GM19351 (cell line): Measurements from ENCODE around the gene ASIC3.

Source experiments
- ATAC-seq: cut with Tn5 transposase; IDR thresholded peaks from one replicate; pipeline ENCODE4 v1.9.1; 2021; ENCODE audit warnings: mild to moderate bottlenecking, moderate library complexity; ENCODE audit not compliant: unreplicated experiment

The ASIC3 gene

GRCh38 chr7:151056666-151057505 is 8.6 kb downstream of the ASIC3 start:
- no peak for ATAC-seq

GRCh38 chr7:151057506-151057988 is 9.2 kb downstream of the ASIC3 start, which contains the start of gene CDK5:
Gene CDK5 (minus strand): TSS chr7:151057897. CDS start chr7:151057848, 49 bp downstream.
- ATAC-seq: peak; percentile 10

DNA sequence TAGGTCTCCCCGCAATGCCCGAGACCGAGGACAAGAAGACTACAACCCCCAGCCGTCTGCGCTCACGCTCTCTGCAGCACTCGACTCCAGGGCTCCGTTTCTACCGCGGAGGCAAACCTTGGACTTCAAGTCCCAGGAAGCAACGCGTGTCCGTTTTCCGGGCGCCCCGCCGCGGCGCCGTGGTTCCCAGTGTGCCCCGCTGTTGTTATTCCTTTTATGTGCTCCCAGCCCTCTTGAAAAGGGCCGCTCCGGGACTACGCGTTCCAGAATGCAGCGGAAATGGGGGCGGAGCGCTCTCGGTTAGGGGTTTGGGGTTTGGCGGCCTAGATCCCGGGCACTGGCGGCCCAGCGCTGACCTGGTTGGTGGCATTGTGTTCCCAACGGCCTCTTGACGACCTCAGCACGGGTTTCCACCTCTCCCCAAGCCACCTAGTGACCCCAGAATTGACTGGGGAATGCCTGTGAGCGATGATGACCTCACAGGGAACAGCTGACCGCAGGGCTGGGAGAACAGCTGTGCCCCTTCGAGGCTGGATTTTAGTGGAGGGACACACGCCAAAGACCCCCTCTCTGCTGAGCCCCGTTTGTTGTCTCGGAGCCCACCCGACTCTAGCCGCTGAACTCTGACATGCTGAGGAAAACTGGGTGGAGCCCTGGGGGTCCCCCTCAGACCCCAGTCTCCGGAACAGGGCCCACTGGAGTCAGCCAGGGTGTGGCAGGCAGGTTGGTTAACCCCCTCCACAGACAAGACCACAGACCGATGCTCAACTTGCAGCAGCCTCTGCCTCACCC is 9.9 kb downstream of the ASIC3 start:
- peak; percentile 85 for ATAC-seq

GRCh38 chr7:151058781-151059366 is 10.5 kb downstream of the ASIC3 start:
- no peak for ATAC-seq

DNA sequence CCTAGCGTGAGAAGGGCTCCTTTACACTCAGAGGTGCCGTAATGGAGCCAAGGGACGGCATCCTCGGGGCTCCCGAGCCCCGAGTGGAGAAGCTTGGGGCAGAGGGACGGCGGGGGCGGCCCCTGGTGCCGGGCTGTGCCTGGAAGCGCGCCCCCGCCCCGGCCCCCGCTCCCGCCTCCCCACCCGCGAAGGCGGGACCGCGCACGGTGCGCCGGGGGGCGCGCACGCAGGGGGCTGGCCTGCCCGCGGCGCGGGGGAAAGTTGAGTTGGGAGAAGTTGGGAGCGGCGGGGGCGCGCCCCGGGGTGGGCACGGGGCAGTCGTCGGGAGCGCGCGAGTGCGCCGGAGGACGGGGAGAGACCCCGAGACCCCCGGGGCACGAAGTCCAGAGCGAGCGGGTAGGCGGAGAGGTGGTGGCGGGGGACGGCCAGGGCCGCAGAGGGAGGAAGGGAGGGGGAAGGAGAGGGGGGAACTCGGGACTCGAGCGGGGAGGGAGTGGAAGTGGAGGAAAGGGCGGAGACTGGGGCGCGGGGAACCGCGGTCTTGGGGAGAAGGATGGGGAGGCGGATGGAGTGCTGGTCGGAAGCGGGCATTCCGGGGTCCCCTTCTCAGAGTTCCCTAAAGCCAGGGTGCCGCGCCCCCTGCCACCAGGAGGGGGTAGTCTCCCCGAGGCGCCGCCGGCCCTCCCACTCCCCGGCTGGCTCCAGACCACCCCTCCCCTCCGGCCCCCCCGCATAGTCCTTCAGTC is 11.2 kb downstream of the ASIC3 start, which contains the start of gene SLC4A2:
Gene SLC4A2, plus strand, starts transcription at position 223 of the 746 bp plus-strand sequence. CDS start 2,399 bp downstream, outside the sequence.
- peak; percentile 24 for ATAC-seq

GRCh38 chr7:151060113-151060415 is 11.7 kb downstream of the ASIC3 start:
- no peak for ATAC-seq

GRCh38 chr7:151060416-151061212 is 12.3 kb downstream of the ASIC3 start:
- ATAC-seq: no peak

GRCh38 chr7:151061213-151062110 is 13.1 kb downstream of the ASIC3 start:
- no peak for ATAC-seq

DNA sequence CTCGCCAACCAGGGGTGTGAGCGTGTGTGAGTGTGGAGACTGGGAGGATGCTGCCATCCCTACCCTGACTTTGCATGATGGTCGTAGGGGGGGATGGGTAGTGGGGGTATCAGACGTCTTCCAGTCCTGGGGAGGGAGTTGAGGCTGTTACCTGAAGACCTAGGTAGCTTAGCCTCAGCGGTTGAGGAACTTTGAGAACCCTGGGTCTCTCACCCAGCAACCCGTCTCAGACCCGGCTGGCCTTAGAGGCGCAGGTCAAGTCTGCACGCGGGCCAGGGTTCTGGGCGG is 13.7 kb downstream of the ASIC3 start:
- ATAC-seq: no peak

DNA sequence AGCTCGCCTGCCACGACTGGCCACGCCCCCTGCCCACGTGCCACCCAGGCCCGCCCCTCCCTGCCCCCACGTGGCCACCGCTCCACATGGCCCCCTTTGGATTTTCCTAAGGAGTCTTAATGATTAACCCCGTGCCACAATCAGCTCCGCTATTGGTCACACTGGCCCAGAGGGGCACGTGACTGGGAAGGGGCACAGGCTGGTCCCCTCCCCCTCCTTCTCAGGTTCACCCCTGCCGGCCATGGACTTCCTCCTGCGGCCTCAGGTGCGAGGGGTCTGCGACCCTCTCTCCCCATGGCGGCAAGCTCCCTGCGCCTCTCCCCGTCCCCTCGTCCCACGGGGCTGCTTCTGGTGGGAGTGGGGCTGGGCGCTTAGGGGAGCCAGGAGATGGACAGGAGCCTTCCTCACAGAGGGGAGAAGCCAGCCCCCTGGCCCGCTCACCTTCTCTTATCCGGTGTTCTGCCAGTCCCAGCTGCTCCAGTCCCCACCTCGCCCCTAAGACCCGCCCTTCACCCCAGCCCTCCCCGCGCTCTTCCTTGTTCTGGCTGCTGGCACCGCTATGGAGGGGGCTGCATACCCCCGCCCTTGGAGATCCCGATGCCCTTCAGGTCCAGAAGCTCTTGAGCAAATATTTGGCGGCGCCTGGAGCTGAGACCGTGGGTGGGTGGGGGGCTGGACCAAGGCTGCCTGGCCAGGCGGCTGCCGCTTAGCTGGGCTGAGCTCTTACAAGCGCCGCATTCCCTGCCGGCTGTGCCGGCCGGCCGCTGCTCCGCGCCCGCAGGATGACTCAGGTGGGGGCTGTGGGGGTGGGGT is 14.3 kb downstream of the ASIC3 start:
- ATAC-seq: no peak

DNA sequence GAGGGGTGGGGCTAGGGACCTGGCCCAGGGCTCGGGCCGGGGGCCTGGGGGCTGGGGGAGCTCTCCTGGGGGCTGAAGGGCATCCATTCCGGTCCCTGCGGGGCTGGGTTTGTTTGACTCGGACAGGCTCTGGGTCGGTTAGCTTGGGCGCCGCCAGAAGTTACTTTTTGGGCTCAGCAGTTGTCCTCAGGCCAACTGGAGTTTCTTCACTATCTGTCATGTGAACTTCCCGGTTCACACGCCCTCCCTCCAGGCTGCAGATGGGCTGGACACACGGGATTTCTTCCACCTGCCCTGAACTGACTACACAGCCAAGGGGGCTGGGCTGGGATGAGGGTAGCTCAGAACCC is 14.9 kb downstream of the ASIC3 start:
- ATAC-seq: no peak

GRCh38 chr7:151064454-151064853 is 16.1 kb downstream of the ASIC3 start:
- no peak for ATAC-seq

GRCh38 chr7:151064993-151065392 is 16.7 kb downstream of the ASIC3 start:
- no peak for ATAC-seq

DNA sequence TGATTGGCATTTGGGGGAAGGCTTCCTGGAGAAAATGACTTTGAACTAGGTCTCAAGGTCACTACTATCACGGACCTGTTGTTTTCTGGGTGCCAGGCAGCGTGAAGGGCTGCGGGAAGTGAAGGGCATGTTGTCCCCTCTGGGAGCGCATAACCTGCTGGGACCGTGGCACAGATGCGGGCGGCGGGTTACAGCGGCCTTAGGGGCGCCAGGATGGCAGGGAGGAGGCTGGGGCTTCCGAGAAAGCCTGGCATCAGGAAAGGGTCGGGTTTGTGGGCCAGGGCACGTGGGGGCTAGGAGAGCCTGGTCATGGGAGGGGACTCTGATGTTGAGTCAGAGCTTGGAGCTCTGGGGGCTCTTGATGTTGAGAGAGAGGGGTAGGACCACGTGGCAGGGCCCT is 17.2 kb downstream of the ASIC3 start:
- ATAC-seq: no peak

DNA sequence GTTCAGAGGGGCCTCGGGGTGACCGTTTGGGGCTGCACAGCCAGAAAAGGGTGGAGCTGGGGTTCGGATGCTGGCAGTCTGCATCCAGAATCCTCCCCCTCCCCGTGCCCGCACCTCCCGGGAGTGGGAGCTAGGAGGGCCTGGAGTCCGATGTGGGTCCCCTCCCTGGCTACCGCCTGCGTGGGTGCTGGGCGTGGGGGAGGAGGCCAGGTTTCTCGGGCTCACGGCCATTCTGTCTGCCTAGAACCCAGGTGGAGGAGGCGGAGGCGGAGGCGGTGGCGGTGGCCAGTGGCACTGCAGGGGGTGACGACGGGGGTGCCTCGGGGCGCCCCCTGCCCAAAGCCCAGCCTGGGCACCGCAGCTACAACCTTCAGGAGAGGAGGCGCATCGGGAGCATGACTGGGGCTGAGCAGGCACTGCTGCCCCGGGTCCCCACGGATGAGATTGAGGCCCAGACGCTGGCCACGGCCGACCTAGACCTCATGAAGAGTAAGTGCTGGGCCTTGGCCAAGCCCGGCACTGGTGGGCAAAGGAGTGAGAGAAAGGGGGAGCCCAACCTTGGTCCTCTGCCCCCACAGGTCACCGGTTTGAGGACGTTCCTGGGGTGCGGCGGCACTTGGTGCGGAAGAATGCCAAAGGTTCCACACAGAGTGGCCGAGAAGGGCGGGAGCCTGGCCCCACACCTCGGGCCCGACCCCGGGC is 18.1 kb downstream of the ASIC3 start:
- ATAC-seq: no peak

- ATAC-seq: no peak
These were observed 19.9 kb downstream of the ASIC3 start for GRCh38 chr7:151068069-151068773.
